ENCODE results near the gene TLR9.
A peak's percentile ranks its signal among the peaks of the same experiment; 100 is the strongest.

TLR9 gene

GRCh38 chr3:52247409-52248164 is 22.1 kb upstream of the TLR9 start:
- DNase-seq = no peak

- DNase-seq = peak in 1 of 2 donors; percentile 33
Observed at GRCh38 chr3:52246728-52247408, 21.4 kb upstream of the TLR9 start.

- peak in 1 of 2 donors; percentile 22 for DNase-seq
Observed at GRCh38 chr3:52246264-52246620, 20.8 kb upstream of the TLR9 start.

GRCh38 chr3:52245322-52246263 is 20.1 kb upstream of the TLR9 start, which contains the start of gene PPM1M:
Gene PPM1M, plus strand, starts transcription at chr3:52245759. Its CDS starts 66 bp downstream, at chr3:52245825.
- DNase-seq = peak; percentile 46 to 80

- DNase-seq = peak; percentile 40 to 60
Observed at GRCh38 chr3:52243791-52244628, 18.6 kb upstream of the TLR9 start.

- no peak for DNase-seq
Observed at GRCh38 chr3:52242039-52242438, 16.6 kb upstream of the TLR9 start.

GRCh38 chr3:52240886-52241370 is 15.5 kb upstream of the TLR9 start:
- peak in 1 of 2 donors; percentile 42 for DNase-seq

GRCh38 chr3:52240059-52240885 is 14.8 kb upstream of the TLR9 start:
- peak; percentile 61 to 73 for DNase-seq

- peak; percentile 82 to 88 for DNase-seq
Observed at GRCh38 chr3:52238761-52239701, 13.6 kb upstream of the TLR9 start, which contains the start of gene TWF2. Gene TWF2, minus strand, starts transcription at chr3:52239158. Its CDS starts 142 bp downstream, at chr3:52239016.

- DNase-seq = no peak
Observed at GRCh38 chr3:52238193-52238760, 12.8 kb upstream of the TLR9 start.

GRCh38 chr3:52237657-52238172 is 12.3 kb upstream of the TLR9 start:
- DNase-seq = peak in 1 of 2 donors; percentile 41

GRCh38 chr3:52237006-52237656 is 11.7 kb upstream of the TLR9 start:
- no peak for DNase-seq

- DNase-seq = no peak
Observed at GRCh38 chr3:52236424-52236886, 11.0 kb upstream of the TLR9 start.

GRCh38 chr3:52234516-52235447 is 9.3 kb upstream of the TLR9 start:
- no peak for DNase-seq

- no peak for DNase-seq
Observed at GRCh38 chr3:52233968-52234367, 8.5 kb upstream of the TLR9 start.

GRCh38 chr3:52233108-52233591 is 7.7 kb upstream of the TLR9 start:
- DNase-seq = no peak
